OCI-LY3 (cell line): Measurements from ENCODE around the gene SLC4A4.

ENCODE experiments used
- H2AFZ ChIP-seq: fragments of 200-600, 300-600 bp; shearing (Covaris generic); 2 replicates; pipeline ENCODE4 v1.6.0; 2014; ENCODE audit warnings: antibody characterized with exemption, low read depth, low read length
- H3K27ac ChIP-seq: fragments of 200-600, 300-600 bp; sonication (generic); 2 replicates; pipeline ENCODE4 v1.5.1; 2014; ENCODE audit warnings: mild to moderate bottlenecking, low read length, moderate library complexity, mixed read lengths
- H3K27me3 ChIP-seq: fragments of 200-600, 300-600 bp; sonication (generic); 2 replicates; pipeline ENCODE4 v1.6.1; 2014; ENCODE audit warnings: low read depth, low read length, mixed read lengths
- H3K36me3 ChIP-seq: fragments of 200-600, 300-600 bp; sonication (generic); replicated peaks from 2 replicates; pipeline ENCODE3; 2014; ENCODE audit warnings: low read depth, low read length, mixed read lengths
- H3K4me1 ChIP-seq: fragments of 300-600, 200-600 bp; sonication (generic); 2 replicates; pipeline ENCODE4 v1.6.1; 2014; ENCODE audit warnings: low read length, mixed read lengths
- H3K4me2 ChIP-seq: fragments of 200-600, 300-600 bp; sonication (generic); 2 replicates; pipeline ENCODE4 v1.6.1; 2014; ENCODE audit warnings: low read length, mixed read lengths
- H3K4me3 ChIP-seq: fragments of 300-600, 200-600 bp; sonication (generic); 2 replicates; pipeline ENCODE4 v1.5.1; 2014; ENCODE audit warnings: antibody characterized with exemption, mild to moderate bottlenecking, low read length, moderate library complexity
- H3K79me2 ChIP-seq: fragments of 300-600, 200-600 bp; shearing (Covaris generic); 2 replicates; pipeline ENCODE4 v1.6.1; 2014; ENCODE audit warnings: mild to moderate bottlenecking, low read length, mixed read lengths
- H3K9ac ChIP-seq: fragments of 300-600, 200-600 bp; shearing (Covaris generic); 2 replicates; pipeline ENCODE4 v1.6.0; 2014; ENCODE audit warnings: mild to moderate bottlenecking, low read length, moderate library complexity
- H3K9me3 ChIP-seq: fragments of 200-600, 300-600 bp; shearing (Covaris generic); 2 replicates; pipeline ENCODE4 v1.6.1; 2014; ENCODE audit warnings: low read length, mixed read lengths; ENCODE audit not compliant: insufficient read depth
- H4K20me1 ChIP-seq: fragments of 200-600, 300-600 bp; sonication (generic); 2 replicates; pipeline ENCODE4 v1.6.1; 2016; ENCODE audit warnings: low read length, mixed read lengths; ENCODE audit not compliant: insufficient read depth
- EZH2phosphoT487 ChIP-seq: fragments of 200-600 bp; shearing (Covaris generic); IDR thresholded peaks from 2 replicates; pipeline ENCODE4 v1.6.1; 2018; ENCODE audit warnings: antibody characterized with exemption, mixed run types, low read depth
- TF ChIP-seq, protein P1 (sequence below): fragments of 200-600, 300-600 bp; sonication (generic); IDR thresholded peaks from 2 replicates; pipeline ENCODE4 v1.5.1; 2014; ENCODE audit warnings: antibody characterized with exemption, low read length, low read depth

Gene SLC4A4

DNA sequence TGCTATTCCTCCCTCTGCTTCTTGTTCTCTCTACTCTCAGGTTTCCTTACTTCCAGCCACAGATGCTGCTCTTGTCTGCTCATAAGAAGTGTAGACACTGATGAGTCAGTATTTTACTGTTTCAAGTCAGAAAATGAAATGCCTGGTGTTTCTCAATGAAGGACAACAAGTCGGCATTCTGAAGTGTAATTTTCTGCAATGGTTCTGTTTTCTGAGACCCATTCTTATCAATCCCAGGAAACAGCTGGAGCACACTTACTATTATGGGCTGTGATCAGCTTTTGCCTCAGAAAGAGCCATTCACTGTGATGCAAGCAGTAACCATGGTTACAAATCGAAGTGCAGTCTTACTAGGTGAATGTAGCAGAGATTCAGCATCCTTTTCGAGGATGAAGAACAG is 42.0 kb downstream of the SLC4A4 start:
- H3K27ac ChIP-seq: no peak overlapping the region
- no peak overlapping the region for H3K4me2 ChIP-seq
- no peaks in the 10 kb centered on the region for H4K20me1 ChIP-seq
- no peak overlapping the region for H2AFZ ChIP-seq
- H3K27me3 ChIP-seq: no peaks in the 10 kb centered on the region
- H3K9me3 ChIP-seq: no peaks in the 10 kb centered on the region
- TF ChIP-seq, protein P1, sequence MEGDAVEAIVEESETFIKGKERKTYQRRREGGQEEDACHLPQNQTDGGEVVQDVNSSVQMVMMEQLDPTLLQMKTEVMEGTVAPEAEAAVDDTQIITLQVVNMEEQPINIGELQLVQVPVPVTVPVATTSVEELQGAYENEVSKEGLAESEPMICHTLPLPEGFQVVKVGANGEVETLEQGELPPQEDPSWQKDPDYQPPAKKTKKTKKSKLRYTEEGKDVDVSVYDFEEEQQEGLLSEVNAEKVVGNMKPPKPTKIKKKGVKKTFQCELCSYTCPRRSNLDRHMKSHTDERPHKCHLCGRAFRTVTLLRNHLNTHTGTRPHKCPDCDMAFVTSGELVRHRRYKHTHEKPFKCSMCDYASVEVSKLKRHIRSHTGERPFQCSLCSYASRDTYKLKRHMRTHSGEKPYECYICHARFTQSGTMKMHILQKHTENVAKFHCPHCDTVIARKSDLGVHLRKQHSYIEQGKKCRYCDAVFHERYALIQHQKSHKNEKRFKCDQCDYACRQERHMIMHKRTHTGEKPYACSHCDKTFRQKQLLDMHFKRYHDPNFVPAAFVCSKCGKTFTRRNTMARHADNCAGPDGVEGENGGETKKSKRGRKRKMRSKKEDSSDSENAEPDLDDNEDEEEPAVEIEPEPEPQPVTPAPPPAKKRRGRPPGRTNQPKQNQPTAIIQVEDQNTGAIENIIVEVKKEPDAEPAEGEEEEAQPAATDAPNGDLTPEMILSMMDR: no peak
- no peak for TF ChIP-seq EZH2phosphoT487
- no peak overlapping the region for H3K9ac ChIP-seq
- no peaks in the 10 kb centered on the region for H3K79me2 ChIP-seq
- H3K36me3 ChIP-seq: no peaks in the 10 kb centered on the region
- no peak overlapping the region for H3K4me3 ChIP-seq
- peaks cover 6% of the 10 kb centered on the region; the same call in 1 of the 2 replicates for H3K4me1 ChIP-seq

DNA sequence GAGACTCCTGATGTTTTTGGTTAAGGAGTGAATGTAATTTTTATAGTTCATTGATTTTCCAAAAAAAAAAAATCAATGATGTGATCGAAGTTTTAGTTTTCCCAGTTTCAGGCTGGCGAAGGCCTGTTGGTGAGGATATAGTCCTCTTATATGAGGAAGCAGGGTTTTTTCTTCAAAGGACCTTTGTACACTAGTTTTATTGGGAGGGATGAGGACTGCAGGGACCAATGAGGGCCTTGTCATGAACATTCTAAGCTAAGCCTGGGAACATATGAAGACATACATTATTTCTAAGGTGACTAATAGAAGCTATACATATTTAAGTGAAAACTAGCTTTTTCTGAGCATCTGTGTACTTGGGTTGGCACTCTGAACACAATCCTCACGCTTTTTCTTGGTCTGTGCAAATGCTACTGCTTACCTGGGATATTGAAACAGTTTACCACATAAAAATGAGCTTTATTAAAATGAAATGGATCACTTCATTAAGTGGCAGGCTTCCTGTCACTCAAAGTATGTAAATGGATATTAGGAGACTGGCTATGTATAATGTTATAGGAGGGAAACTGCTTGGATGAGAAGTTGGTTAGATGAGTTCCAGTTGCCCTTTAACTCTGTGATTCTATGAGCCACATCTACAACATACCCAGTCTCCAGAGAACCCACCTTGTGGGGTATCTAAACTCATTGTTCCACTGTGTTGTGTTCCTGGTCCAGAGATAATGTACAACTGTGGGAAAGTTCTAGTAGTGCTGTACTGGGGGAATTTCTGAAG is 43.5 kb downstream of the SLC4A4 start:
- H3K9me3 ChIP-seq: no peaks in the 10 kb centered on the region
- H3K4me1 ChIP-seq: peaks cover 6% of the 10 kb centered on the region; the same call in 1 of the 2 replicates
- no peak overlapping the region for H3K27ac ChIP-seq
- no peaks in the 10 kb centered on the region for H3K79me2 ChIP-seq
- H3K4me2 ChIP-seq: no peak overlapping the region
- no peak overlapping the region for H3K4me3 ChIP-seq
- no peaks in the 10 kb centered on the region for H3K36me3 ChIP-seq
- no peak overlapping the region for H2AFZ ChIP-seq
- H3K27me3 ChIP-seq: no peaks in the 10 kb centered on the region
- TF ChIP-seq EZH2phosphoT487: no peak
- TF ChIP-seq, protein P1: no peak
- no peak overlapping the region for H3K9ac ChIP-seq
- H4K20me1 ChIP-seq: no peaks in the 10 kb centered on the region

DNA sequence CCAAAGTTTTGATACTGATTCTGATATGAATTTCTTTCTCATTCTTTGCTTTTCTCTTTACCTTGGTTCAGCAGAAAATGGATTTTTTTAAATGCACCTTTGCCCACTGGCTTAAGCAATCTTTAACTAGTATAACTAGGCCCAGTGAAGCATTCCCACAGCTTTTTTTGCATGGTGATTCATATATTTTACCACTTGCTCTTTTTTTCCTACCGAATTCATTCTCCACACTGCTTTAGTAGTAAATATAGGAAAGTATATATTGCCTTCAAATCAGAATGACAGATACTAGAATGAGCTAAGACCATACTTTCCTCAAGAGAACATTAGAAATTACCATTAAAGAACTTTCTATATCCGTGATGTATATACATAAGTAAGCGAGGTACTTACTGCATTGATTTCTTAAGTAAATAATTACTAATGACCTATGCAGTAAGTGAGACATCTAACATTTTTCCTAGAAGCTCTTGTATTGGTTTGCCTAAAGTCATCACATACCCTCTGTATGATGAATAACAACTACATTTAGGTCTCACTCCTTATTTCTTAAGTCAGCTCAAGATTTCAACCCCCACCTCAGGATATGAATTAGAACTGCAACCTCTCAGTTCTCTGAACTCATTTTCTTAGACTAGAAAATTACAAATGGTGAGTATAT is 44.2 kb downstream of the SLC4A4 start:
- no peaks in the 10 kb centered on the region for H3K9me3 ChIP-seq
- H3K4me1 ChIP-seq: peaks cover 6% of the 10 kb centered on the region; the same call in 1 of the 2 replicates
- H3K27ac ChIP-seq: no peak overlapping the region
- TF ChIP-seq, protein P1: no peak
- no peak for TF ChIP-seq EZH2phosphoT487
- H3K27me3 ChIP-seq: no peaks in the 10 kb centered on the region
- no peak overlapping the region for H3K4me3 ChIP-seq
- H3K9ac ChIP-seq: no peak overlapping the region
- no peaks in the 10 kb centered on the region for H3K79me2 ChIP-seq
- no peaks in the 10 kb centered on the region for H4K20me1 ChIP-seq
- H3K4me2 ChIP-seq: no peak overlapping the region
- H2AFZ ChIP-seq: no peak overlapping the region
- no peaks in the 10 kb centered on the region for H3K36me3 ChIP-seq

DNA sequence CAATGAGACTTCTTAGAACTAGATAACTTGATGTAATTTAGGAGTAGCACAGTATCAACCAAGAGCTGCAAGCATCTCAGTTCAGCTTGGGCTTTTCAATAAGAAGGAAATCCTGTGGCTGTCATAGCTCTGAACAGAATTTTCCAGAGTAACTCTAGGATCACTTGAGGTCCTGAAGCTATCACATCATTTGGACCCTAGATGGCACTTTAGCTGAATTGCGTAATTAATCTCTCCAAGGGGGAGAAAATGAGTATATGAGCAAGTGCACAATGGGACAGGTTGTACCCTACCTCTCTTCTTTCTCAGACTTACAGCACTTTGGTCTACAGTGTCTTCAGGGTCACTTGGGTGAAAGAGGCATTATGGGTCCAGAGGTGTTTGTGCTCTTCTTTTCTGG is 45.2 kb downstream of the SLC4A4 start:
- H3K4me3 ChIP-seq: no peak overlapping the region
- H4K20me1 ChIP-seq: no peaks in the 10 kb centered on the region
- peaks cover 6% of the 10 kb centered on the region; the same call in 1 of the 2 replicates for H3K4me1 ChIP-seq
- no peak overlapping the region for H3K4me2 ChIP-seq
- no peaks in the 10 kb centered on the region for H3K27me3 ChIP-seq
- H3K9ac ChIP-seq: no peak overlapping the region
- H3K79me2 ChIP-seq: no peaks in the 10 kb centered on the region
- no peak overlapping the region for H3K27ac ChIP-seq
- no peak overlapping the region for H2AFZ ChIP-seq
- H3K9me3 ChIP-seq: no peaks in the 10 kb centered on the region
- TF ChIP-seq, protein P1: no peak
- no peak for TF ChIP-seq EZH2phosphoT487
- H3K36me3 ChIP-seq: no peaks in the 10 kb centered on the region
